GM12864 (cell line): Measurements from ENCODE around the gene ME2.
"Not testable (repeated sequence)": the region's sequence is repeated elsewhere in the genome, so short reads cannot be mapped to it uniquely, and the experiment has no call there.

ENCODE experiments used
- DNase-seq: peaks from one replicate; pipeline ENCODE4 v3.0.0-alpha.2; 2011; ENCODE audit warnings: low read depth
- H3K4me3 ChIP-seq: 2 replicates; pipeline ENCODE4 v1.5.1; 2011; ENCODE audit warnings: mild to moderate bottlenecking, low read depth, low read length, control low read depth
- CTCF ChIP-seq: IDR thresholded peaks from 2 replicates; pipeline ENCODE4 v1.5.1; 2011; ENCODE audit warnings: low read depth, mild to moderate bottlenecking, moderate library complexity, low read length, control low read depth, inconsistent platforms; ENCODE audit errors: missing control alignments

ME2 gene

DNA sequence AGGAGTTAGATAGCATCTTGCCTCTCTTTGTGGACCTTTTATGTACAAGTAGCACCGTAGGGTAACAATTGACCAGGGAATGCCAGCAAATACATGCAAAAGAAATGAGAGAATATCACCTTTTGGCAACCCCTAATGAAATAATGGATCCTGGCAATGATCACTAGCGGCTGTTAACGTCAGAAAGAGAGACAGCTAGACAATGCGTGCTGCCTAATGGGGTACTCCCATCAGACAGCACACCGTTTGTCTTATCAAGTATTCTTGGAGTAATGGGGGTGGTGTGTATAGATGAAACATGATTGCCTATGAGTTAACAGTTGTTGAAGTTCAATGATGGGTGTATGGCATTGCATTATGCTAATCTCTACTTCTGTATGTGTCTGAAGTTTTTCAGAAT lies 90.5 kb downstream of the ME2 start:
- no peak for DNase-seq
- TF ChIP-seq CTCF: no peak
- no peak overlapping the region; the same call in 1 of the 2 replicates for H3K4me3 ChIP-seq

- no peak for TF ChIP-seq CTCF
- DNase-seq: no peak
- H3K4me3 ChIP-seq: no peak overlapping the region
Observed at GRCh38 chr18:50970006-50970405, 91.1 kb downstream of the ME2 start.

DNA sequence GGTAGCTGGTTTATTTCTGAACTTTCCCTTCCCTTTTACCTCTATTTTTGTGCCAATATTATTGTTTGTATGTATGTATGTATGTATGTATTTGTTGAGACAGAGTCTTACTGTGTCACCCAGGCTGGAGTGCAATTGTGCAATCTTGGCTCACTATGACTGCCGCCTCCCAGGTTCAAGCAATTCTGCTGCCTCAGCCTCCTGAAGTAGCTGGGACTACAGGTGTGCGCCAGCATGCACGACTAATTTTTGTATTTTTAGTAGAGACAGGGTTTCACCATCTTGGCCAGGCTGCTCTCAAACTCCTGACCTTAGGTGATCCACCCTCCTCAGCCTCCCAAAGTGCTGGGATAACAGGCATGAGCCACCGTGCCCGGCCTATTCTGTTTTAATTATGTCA lies 93.5 kb downstream of the ME2 start:
- not testable (repeated sequence) for DNase-seq, H3K4me3 ChIP-seq

DNA sequence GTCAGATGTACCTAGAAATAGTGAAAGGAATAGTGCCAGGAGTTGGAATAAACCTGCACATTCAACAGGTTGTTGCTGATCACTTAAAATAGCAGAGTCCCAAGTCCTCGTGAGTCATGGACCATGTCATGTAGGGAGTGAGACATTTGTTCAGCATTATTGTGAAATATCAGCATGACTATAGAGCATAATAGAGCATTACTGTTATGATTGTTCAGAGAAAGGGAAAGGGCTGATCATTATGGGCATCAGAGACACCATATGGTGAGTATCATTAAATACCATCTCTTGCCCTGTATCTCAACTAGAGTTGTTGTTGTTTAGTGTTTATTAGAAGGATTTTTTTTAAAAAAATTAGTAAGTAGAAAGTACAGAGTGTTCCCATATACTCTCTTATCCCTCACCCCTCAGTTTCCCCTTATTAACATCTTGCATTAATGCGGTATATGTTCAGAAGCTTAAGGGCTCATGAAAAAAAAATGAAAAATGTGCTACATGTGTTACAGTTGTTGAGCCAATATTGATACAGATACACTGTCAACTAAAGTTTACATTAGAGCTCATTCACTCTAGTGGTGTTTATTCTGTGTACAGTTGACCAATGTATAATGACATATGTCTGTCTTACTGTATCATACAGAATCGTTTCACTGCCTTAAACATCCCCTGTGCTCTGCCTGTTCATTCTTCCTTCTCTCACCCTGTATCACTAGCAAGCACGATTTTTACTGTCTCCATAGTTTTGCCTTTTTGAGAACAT lies 94.6 kb downstream of the ME2 start:
- TF ChIP-seq CTCF: no peak
- no peak overlapping the region for H3K4me3 ChIP-seq
- no peak for DNase-seq

DNA sequence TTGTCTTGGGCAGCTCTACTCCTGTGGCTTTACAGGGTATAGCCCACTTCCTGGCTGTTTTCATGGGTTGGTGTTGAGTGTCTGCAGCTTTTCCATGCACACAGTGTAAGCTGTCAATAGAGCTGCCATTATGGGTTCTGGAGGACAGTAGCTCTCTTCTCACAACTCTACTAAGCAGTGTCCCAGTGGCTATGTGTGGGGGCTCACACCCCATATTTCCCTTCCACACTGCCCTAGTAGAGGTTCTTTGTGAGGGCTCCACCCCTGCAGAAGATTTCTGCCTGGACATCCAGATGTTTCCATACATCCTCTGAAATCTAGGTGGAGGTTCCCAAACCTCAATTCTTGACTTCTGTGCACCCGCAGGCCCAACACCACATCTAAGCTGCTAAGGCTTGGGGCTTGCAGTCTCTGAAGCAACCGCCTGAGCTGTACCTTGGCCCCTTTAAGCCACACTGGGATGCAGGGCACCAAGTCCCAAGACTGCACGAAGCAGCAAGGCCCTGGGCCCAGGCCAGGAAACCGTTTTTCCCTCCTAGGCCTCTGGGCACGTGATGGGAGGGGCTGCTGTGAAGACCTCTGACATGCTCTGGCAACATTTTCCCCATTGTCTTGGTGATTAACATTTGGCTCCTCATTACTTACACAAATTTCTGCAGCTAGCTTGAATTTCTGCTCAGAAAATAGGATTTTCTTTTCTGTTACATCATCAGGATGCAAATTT lies 98.3 kb downstream of the ME2 start:
- no peak for DNase-seq
- no peak overlapping the region for H3K4me3 ChIP-seq
- no peak for TF ChIP-seq CTCF

DNA sequence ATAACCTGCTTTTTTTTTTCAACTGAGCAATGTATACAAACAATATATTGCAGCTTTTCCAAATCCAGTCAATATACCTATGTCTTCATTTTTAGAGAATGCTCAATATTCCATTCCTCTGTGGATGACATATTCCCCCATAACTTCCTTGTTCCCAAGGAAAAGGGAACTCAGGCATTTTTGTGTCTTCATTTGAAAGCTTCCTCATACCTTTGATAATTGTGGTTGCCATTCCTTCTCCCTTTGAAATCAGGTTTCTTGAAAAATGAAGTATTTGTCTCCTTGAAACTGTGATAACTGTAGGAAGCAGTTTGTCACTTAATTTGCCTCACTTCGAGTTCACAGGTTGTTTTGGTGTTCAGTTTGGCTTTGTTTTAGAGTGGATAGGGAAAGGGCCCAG lies 102.5 kb downstream of the ME2 start:
- TF ChIP-seq CTCF: no peak

DNA sequence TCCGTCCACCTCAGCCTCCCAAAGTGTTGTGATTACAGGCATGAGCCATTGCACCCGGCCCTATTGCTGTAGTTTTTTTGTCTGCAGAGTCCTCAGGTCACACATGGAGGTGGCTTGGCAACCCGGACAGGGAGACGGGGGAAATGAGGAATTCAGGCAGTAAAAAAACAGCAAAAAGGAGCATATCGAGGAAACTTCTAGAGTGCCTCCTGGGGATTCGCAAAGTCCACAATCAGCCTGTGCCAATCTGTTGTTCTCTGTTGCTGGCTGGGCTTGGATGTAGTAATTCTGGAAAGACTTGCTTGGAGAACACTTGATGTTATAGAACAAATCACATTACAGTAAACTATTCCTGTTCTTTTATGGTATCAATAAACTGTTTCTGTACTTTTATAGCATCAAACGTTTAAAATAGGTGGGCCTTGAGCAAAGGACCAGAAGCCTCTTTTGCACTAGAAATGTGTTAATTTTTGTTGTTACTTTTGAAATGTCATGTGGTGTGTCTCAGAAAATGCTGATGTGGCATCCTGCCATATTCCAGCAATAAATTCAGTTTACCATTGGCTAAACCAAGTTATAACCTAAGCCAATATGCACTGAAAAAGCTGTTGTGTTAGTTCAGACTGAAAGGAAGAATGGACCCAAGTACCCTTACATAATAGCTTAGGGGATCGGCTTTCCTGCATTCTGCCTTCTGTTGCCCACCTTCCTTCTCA lies 103.3 kb downstream of the ME2 start:
- no peak overlapping the region for H3K4me3 ChIP-seq
- no peak for TF ChIP-seq CTCF
- no peak for DNase-seq

More for the DNA sequence above, 102.5 kb downstream of the ME2 start:
- DNase-seq: no peak
- no peak overlapping the region for H3K4me3 ChIP-seq
